ENCODE measurements around the gene MYLK2. TPM values are rescaled to one million over a fixed set of nuclear protein-coding genes. Genes with fewer than 3 reads are reported as not detected.

The MYLK2 gene
- total RNA-seq, 2 experiments from 2014 or later, result 0.19 to 0.25 TPM

GRCh38 chr20:31831771-31832306 is 12.7 kb downstream of the MYLK2 start:
- CTCF ChIA-PET, result interaction anchor here (0.6 to 3.5 kb wide), 2 partner anchors 9 to 15 kb away, joined by 3 to 10 read pairs; no protein-coding TSS in a partner anchor

GRCh38 chr20:31833130-31833930 is 14.2 kb downstream of the MYLK2 start:
- ChIA-PET POLR2A (no interaction called here), CTCF (interaction anchor here (1.4 to 3.5 kb wide), 3 partner anchors 11 to 19 kb away, joined by 4 to 10 read pairs (median 7); no protein-coding TSS in a partner anchor)

More at GRCh38 chr20:31831771-31832306, 12.7 kb downstream of the MYLK2 start:
- POLR2A ChIA-PET, result no interaction called here

- CTCF ChIA-PET, result interaction anchor here (1.4 to 3.5 kb wide), 3 partner anchors 11 to 18 kb away, joined by 4 to 10 read pairs (median 7); no protein-coding TSS in a partner anchor
Measured at GRCh38 chr20:31833931-31834521, 14.9 kb downstream of the MYLK2 start.

GRCh38 chr20:31835554-31835953 is 16.4 kb downstream of the MYLK2 start:
- CTCF ChIA-PET, result no interaction called here
- POLR2A ChIA-PET, result no interaction called here

More at GRCh38 chr20:31833931-31834521, 14.9 kb downstream of the MYLK2 start:
- POLR2A ChIA-PET, result no interaction called here

- POLR2A ChIA-PET, result no interaction called here
Measured at GRCh38 chr20:31835977-31836852, 17.1 kb downstream of the MYLK2 start.

GRCh38 chr20:31836853-31837608 is 17.9 kb downstream of the MYLK2 start:
- ChIA-PET CTCF (interaction anchor here (0.6 to 1.9 kb wide), 4 partner anchors 10 to 33 kb away, joined by 3 to 5 read pairs (median 4); no protein-coding TSS in a partner anchor), POLR2A (no interaction called here)

More at GRCh38 chr20:31835977-31836852, 17.1 kb downstream of the MYLK2 start:
- CTCF ChIA-PET, result interaction anchor here (0.9 kb wide), 1 partner anchor 11 kb away, joined by 3 read pairs; no protein-coding TSS in a partner anchor

GRCh38 chr20:31837896-31838397 is 18.8 kb downstream of the MYLK2 start:
- ChIA-PET CTCF (interaction anchor here (1.6 to 1.9 kb wide), 2 partner anchors 14 to 16 kb away, joined by 4 to 5 read pairs; no protein-coding TSS in a partner anchor), POLR2A (no interaction called here)

GRCh38 chr20:31838646-31839292 is 19.6 kb downstream of the MYLK2 start:
- ChIA-PET POLR2A (no interaction called here), CTCF (interaction anchor here (1.6 to 1.9 kb wide), 2 partner anchors 13 to 17 kb away, joined by 4 to 5 read pairs; no protein-coding TSS in a partner anchor)

GRCh38 chr20:31839782-31840487 is 20.8 kb downstream of the MYLK2 start:
- CTCF ChIA-PET, result interaction anchor here (0.9 kb wide), 1 partner anchor 13 kb away, joined by 3 read pairs; no protein-coding TSS in a partner anchor
- POLR2A ChIA-PET, result no interaction called here

GRCh38 chr20:31840906-31841816 is 22.0 kb downstream of the MYLK2 start:
- CTCF ChIA-PET, result interaction anchor here (0.6 to 0.9 kb wide), 3 partner anchors 11 to 18 kb away, joined by 3 read pairs; no protein-coding TSS in a partner anchor
- POLR2A ChIA-PET, result no interaction called here

- POLR2A ChIA-PET, result no interaction called here
- CTCF ChIA-PET, result no interaction called here
Measured at GRCh38 chr20:31841928-31842327, 22.8 kb downstream of the MYLK2 start.

- POLR2A ChIA-PET, result no interaction called here
Measured at GRCh38 chr20:31842471-31843157, 23.5 kb downstream of the MYLK2 start.

GRCh38 chr20:31843288-31843687 is 24.1 kb downstream of the MYLK2 start:
- ChIA-PET CTCF (no interaction called here), POLR2A (no interaction called here)

More at GRCh38 chr20:31842471-31843157, 23.5 kb downstream of the MYLK2 start:
- CTCF ChIA-PET, result no interaction called here

GRCh38 chr20:31843881-31844280 is 24.7 kb downstream of the MYLK2 start:
- ChIA-PET POLR2A (no interaction called here), CTCF (interaction anchor here (1.3 kb wide), 1 partner anchor 20 kb away, joined by 5 read pairs; no protein-coding TSS in a partner anchor)

- CTCF ChIA-PET, result interaction anchor here (0.5 to 1.6 kb wide), 3 partner anchors 21 to 187 kb away, joined by 3 to 5 read pairs (median 4); no protein-coding TSS in a partner anchor
- POLR2A ChIA-PET, result no interaction called here
Measured at GRCh38 chr20:31844737-31845299, 25.7 kb downstream of the MYLK2 start.

All from activated CD8-positive, alpha-beta memory T cell treated with anti-CD3 and anti-CD28 coated beads for 36 hours (primary cell).